M059J (cell line): ENCODE measurements around the gene HMX3. TPM values are rescaled to one million over a fixed set of nuclear protein-coding genes. Genes with fewer than 3 reads are reported as not detected.

ENCODE experiments used
- DNase-seq: peaks from one replicate; pipeline ENCODE4 v3.0.0-alpha.2; 2012; ENCODE audit warnings: low read depth
- total RNA-seq: library from RNA; depleted of rRNA; stranded (reverse); fragments of >200 nt; shearing (Covaris generic); gene quantifications from 2 replicates; pipeline ENCODE4 v1.2.3, GENCODE V29; 2014; rRNA removed

HMX3 gene
- not detected in 2 replicates for total RNA-seq

DNA sequence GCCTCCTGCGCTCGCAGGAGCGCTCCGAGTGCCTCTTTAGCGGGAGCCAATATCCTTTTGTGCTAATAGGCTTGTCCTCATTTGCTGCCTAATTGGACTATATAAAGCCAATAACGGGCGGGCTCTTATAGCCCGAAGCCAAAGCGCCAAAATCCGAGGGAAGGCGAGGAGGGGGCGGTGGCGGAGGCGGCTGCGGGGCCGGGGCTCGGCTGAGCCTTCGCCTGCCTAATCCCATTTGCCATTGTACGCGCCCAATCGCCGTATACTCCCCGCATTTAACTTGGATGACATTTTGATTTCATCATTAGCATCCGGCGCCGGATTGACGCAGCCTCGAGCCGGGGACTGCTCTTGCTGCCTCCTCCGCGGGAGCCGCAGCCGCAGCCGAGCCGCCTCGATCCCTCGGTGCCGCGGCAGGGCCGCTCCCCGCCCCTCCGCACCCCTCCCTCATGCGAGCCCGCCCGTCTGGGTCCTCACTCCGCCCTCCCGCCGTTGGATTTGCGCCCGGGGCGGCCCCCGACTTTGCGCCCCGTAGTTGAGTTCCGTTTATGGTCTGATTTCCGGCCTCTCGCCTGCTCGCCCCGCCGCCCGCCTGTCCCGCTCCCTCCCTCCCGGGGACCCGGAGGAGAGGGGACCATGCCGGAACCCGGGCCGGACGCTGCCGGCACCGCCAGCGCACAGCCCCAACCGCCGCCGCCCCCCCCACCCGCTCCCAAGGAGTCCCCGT lies at the start of gene HMX3:
Gene HMX3, plus strand, starts transcription at position 556 of the 727 bp plus-strand sequence. Its CDS starts 81 bp downstream, at position 637.
- DNase-seq: peak; percentile 25

DNA sequence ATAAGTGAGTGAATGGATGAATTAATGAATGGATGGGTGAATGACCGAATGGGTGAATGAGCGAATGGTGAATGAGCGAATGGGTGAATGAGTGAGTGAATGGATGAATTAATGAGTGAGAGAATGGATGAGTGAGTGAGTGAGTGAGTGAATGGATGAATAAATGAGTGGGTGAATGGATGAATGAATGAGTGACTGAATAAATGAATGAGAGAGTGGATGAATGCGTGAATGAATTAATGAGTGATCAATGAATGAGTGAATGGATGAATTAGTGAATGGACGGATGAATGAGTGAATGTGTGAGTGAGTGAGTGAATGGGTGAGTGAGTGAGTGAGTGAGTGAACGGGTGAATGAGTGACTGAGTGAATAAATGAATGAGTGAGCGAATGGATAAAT lies 49.5 kb upstream of the HMX3 start:
- no peak for DNase-seq

- DNase-seq: no peak
Measured at GRCh38 chr10:123087348-123087747, 48.4 kb upstream of the HMX3 start.

DNA sequence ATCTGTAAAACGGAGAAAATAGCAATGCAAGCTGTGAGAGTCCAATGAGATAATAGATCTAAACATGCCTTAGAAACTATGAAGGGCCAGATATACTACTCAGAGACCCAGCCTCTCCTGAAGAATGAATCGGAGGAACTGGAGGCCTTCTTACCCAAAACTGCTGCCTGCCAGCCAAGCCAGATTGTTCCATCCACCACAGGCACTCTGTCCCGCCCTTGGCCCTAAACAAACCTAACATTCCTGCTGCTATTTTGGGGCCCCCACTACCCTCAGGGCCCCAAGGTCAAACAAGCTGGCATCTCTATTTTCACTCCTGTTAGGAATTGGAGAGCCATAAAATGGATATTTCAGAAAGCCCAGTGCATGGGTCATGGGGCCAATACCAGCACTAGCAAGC lies 48.0 kb upstream of the HMX3 start:
- DNase-seq: no peak

DNA sequence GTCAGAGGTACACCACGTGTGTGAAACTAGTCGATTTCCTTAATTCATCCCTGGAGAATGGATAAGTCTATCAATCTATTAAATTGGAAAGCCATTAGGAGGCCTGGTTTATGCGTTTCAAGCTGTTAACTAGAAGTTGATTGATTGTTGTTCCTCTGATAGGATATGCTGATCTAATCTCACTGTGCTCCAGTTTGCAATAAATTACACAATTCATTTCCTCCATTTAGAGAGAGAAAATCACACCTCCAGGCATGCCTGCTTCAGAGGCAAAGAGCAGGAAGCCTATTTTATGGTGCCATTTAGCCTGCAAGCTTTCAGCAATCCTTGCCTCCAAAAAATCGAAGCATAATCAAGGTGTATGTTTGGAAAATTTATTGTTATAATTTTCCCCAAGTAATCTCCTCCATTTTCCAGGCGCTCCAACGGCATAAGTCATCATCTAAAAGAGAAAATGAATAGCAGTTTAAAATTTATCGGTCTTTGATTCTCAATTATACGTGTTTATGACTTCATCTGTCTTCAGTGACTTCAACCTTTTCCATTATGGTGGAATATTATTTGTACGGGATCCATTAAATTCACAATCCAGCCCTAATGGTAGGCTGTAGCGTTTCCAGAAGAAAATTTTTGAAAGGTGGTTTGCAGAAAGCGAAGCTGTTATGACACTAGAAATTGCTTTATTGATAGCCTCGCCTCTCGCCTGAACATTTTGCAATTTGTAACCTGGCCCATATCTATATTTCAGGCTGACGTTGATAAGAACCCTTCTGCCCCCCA lies 42.9 kb upstream of the HMX3 start:
- no peak for DNase-seq

DNA sequence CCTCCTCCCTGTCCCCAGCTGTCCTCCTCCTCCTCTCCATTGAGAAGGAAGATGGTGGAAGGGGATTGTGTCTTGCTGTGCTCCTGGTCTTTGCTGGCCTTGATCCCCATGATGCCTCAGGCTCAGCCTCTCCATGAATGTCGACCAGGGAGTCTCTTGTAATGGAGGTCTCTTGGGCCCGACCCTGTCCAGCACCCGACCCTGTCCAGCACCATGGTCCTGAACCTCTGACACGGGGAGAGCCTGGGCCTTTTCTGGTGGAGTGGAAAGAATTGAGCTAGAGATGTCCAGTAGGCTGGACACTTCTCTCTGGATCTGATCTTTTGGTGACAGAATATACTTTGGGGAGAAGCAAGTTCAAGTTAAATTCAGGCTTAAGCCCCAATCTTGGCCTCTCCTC lies 42.3 kb upstream of the HMX3 start:
- no peak for DNase-seq

DNA sequence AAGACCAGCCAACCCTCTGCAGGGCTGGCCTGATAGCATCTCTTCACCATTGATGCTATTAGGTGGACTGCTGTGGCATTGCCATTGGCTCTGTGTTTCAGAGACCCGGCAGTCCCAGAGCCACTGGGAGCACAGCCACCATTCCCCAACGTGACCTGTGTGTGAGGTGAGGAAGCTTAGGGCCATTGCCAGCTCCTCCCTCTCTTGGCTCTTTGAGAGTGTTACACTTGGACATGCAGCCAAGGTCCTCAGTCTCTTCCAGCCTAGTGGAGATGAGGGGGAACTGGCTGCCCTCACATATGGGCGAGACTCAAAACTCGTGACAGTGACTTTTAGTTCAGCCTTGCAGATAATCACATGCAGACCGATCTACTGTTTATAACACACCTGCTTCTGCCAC lies 39.3 kb upstream of the HMX3 start:
- no peak for DNase-seq

DNA sequence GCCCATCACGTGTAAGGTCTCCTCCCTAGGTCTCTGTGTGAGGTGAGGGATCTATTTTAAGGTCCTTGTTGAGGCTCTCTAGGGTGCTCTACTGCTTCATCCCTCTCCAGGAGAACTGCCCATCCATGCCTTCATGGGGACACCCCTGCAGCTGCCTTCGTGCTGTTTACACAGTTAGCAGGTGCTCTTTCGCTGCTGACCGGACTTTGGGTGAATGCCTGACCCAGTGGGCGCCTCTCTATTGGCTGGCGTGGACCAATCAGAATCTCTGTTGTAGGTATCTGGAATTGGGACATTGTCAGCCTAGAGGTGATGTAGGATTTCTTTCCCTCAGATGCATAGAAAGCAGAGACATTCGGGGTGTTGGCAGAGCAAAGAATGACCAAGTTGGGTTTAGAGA lies 38.7 kb upstream of the HMX3 start:
- DNase-seq: no peak

DNA sequence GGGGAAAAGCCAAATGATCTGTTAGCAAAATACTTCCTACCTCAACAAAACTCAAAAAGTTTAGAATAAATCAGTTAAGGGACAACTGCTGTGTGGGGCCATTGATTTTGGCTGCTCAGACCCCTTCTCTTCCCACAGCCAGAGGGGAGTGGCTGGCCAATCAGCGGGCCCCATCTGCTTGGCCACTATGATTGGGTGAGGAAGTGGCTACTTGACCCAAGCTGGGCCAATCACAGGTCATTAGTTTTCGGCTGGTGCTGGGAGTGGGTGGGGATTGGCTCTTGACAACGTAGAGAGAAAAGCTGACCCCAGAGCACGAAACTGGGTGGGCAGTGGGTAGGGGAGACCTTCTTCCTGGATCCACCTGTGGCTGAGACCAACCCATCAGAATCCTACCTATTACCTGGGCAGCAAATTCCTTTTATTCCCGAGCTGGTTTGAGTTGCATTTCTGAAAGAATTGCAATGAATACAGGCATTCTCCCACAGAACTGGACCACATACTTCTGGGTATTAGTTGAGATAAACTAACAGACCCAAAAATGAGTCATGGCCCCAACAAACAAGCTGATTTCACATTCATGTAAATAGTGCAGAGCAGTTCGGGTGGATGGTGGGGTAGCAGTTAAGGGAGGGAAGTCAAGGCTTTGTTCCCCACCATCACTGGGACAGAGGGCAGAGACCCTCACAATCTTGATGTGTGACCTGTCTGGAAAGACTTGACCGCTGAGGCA lies 35.6 kb upstream of the HMX3 start:
- DNase-seq: peak; percentile 39

DNA sequence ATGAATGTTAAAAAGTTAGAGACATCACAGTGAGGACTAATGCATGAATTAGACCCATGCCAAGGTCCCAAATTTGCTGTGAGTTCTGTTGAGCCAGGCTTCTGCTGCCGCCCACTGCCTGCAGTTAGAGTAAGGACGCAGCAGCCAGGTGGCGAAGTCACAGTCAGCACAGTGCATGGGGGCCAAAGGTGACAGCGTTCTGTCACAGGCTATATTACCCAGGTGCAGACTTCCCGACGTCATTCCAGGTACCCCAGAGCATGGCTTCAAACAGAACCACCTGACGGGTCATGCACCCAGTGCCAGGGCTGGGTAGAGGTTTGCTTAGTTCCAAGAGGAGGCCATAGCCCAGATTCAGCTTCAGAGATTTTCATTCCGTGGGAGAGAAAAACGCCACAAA lies 33.9 kb upstream of the HMX3 start:
- DNase-seq: peak; percentile 3

DNA sequence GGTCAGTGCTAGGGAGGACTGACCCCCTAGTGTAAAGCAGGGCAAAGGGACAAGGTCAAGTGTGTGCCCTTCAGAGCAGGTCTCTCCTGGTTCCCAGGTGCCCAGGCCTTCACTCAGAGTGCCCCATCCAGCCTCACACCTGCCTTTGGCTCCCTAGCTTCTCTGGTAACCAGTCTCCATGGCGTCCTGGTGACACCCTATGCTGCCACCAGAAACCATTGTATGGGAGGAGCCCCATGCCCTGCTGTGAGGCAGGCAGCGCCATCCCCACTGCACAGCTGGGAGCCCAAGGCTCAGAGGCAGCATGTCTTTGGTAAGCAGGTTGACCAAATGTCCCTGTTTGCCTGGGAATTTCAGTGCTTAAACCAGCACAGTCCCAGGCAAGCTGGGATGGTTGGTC lies 33.1 kb upstream of the HMX3 start:
- no peak for DNase-seq

GRCh38 chr10:123103944-123104343 lies 31.8 kb upstream of the HMX3 start:
- DNase-seq: no peak

DNA sequence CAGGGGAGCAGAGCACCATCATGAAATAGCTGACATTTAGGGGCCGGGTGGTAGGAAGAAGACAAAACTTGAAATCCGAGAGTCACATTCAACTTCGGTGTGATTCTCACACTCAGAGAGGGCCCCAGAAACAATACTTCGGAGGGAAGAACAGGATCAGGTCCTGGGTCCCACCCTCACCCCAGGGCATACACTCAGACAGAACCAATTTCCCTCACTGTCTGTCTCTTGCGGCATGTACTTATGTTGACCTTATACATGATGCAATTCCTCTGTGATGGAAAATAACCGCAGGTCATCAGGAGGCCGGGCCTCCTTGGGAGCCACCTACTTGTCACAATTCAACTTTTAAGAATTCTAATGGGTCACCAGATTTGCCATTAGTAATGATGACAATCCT lies 26.3 kb upstream of the HMX3 start:
- peak; percentile 46 for DNase-seq

- no peak for DNase-seq
Measured at GRCh38 chr10:123117644-123118417, 17.9 kb upstream of the HMX3 start.

DNA sequence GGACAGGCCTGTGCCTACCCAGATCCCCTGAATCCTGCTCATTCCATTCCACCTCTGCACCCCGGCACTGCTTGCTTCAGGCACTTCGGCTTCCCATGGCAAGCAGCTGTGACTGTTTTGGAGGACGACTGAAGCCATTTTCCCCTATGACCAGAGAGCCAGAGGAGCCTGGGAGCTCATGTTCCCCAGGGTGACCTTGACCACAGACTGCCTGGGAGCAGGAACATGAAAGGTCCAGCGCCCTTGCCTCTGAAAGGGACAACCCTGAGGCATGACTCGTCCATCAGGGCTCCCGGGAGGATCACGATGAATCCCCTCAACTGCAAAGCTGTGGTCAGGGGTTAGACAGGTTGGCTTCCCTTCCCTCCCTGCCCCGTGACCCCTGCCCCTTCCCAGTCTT lies 16.7 kb upstream of the HMX3 start:
- DNase-seq: no peak

GRCh38 chr10:123126246-123126645 lies 9.5 kb upstream of the HMX3 start:
- no peak for DNase-seq

- peak; percentile 57 for DNase-seq
Measured at GRCh38 chr10:123129618-123130271, 6.0 kb upstream of the HMX3 start.

- DNase-seq: peak; percentile 76
Measured at GRCh38 chr10:123132576-123133477, 2.9 kb upstream of the HMX3 start.

DNA sequence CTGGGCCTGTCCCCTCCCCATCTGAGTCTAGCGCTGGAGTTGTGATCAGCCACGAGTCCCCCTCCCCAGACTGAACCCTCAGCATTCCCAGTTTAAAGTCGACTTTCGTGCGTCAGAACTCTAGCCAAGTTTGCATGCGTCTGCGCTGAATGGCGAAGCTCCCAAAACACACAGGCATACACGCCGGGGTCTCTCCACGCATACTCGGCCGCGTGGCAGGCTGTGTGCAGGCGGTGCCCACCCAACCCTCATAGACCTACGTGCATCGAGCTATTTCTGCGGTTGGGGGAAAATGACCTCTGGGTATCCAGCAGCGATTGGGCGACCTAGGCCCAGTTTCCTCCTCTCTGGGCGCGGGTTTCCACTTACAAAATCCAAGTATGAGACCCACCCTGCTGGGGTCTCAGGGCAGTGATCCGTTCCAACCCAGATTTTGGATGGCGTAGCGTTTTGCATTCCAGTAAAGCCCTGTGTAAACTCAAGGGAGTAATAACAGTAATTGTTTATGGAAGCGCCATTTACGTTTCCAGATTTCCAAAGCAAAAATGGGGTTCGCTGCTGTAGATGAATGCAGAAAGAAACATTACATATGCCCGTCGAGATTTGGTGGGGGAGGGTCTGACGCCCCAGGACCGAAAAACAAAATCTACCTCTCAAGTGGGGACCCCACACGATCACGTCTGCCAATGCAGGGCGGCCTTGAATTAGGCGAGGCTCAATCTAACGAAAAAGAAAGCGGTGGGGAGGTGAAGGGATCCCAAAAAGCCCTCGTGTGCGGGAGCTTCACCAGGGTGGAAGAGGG lies 2.0 kb upstream of the HMX3 start:
- no peak for DNase-seq
